Right lobe of liver (tissue), 6 donors: ENCODE data around the gene TRIM58. TPM values are rescaled to one million over a fixed set of nuclear protein-coding genes. Genes with fewer than 3 reads are reported as not detected.
A peak's percentile ranks its signal among the peaks of the same experiment; 100 is the strongest.

Experiments
- ATAC-seq, 4 donors: fragments of 200-7000 bp; cut with Tn5 transposase; one replicate each; pipeline ENCODE4 v1.9.1; 2020; ENCODE audit warnings: mild to moderate bottlenecking in 4 of 4, moderate library complexity in 4 of 4
- DNase-seq, 3 donors: peaks; one replicate each; pipeline ENCODE4 v3.0.0-alpha.2; 2020
- H3K27ac ChIP-seq, 3 donors: fragments of 200-600 bp; one replicate each; pipeline ENCODE4 v1.8.0; 2022
- H3K27me3 ChIP-seq, 2 donors: fragments of 200-600 bp; one replicate each; pipeline ENCODE4 v1.8.0; 2022
- H3K36me3 ChIP-seq, 4 donors: fragments of 200-600 bp; sonication (generic) in 1 of 4; one replicate each; pipeline versions ENCODE4 v1.5.1 to v1.8.0; 2017 to 2022; ENCODE audit warnings: control low read depth in 1 of 4
- H3K4me1 ChIP-seq, 4 donors: fragments of 200-600 bp; sonication (generic) in 1 of 4; one replicate each; pipeline versions ENCODE4 v1.5.1 to v1.8.0; 2017 to 2022; ENCODE audit warnings: control low read depth in 1 of 4
- H3K4me3 ChIP-seq, 3 donors: fragments of 200-600 bp; one replicate each; pipeline ENCODE4 v1.8.0; 2022
- H3K9me3 ChIP-seq, 4 donors: fragments of 200-600 bp; sonication (generic) in 1 of 4; one replicate each; pipeline versions ENCODE4 v1.5.1 to v1.8.0; 2017 to 2022; ENCODE audit warnings: control low read depth in 1 of 4
- CTCF ChIP-seq, 4 donors: fragments of 200-600 bp in 3 of 4; fragments of 450-650 bp in 1 of 4; IDR thresholded peaks; one replicate each; pipeline versions ENCODE4 v1.5.1 to v1.8.0; 2016 to 2022; ENCODE audit warnings: antibody characterized with exemption in 4 of 4, mild to moderate bottlenecking in 2 of 4
- POLR2A ChIP-seq: fragments of 450-650 bp; IDR thresholded peaks from one replicate; pipeline ENCODE4 v1.6.1; 2017; ENCODE audit warnings: antibody characterized with exemption, mild to moderate bottlenecking
- WGBS: methylation state at CpG from one replicate; pipeline ENCODE4 v1.1.6; 2018; ENCODE audit warnings: low coverage, low lambda C conversion rate; ENCODE audit not compliant: insufficient coverage; ENCODE audit errors: missing lambda C conversion rate; 5-methylcytosine and 5-hydroxymethylcytosine counted together
- intact Hi-C, 2 donors: fragments of 100-400 bp; cut with DNase I; formaldehyde crosslinking; loops; one replicate each; pipeline versions ENCODE4 v1.11.2 to v1.14.1; 2022
- total RNA-seq, 6 experiments: library from RNA; depleted of rRNA in 2 of 6; stranded (reverse); fragments of >200 nt in 2 of 6; fragmentation: NEBNext Ultra II Directional in 3 of 6; extraction: Animal tissue kit (Norgen Biotek cat#: 25700) in 3 of 6; gene quantifications; one replicate each; pipeline versions ENCODE4 v1.1.0 to v1.2.4, GENCODE V29; 2016 to 2023
- donor health status: DM: no; HTN: yes; CAD: no.
- donor health status: DM: no; HTN: no; CAD: no.
- donor health status: DM: no; HTN: no; CAD: no.
- donor health status: DM: no; HTN: yes; CAD: no.
- donor health status: DM: no; HTN: yes; CAD: no.

The TRIM58 gene
- total RNA-seq, 6 experiments from 2014 or later, result 0.29 to 5.5 (median 2.1) TPM; not detected in 1

GRCh38 chr1:247905910-247906503, 49.0 kb downstream of the TRIM58 start:
- intact Hi-C loops, result no loop called here
- no peaks in the 10 kb centered on the region for H3K27me3 ChIP-seq
- 34% methylated on average over 8 of the region's 9 CpGs for WGBS
- no peaks in the 10 kb centered on the region for H3K36me3 ChIP-seq
- no peak for DNase-seq
- no peak for TF ChIP-seq CTCF (IDR thresholded peaks at IDR 0.05)
- no peak for TF ChIP-seq POLR2A
- no peaks in the 10 kb centered on the region for H3K4me1 ChIP-seq
- H3K27ac ChIP-seq, result no peak overlapping the region
- H3K9me3 ChIP-seq, result no peaks in the 10 kb centered on the region
- no peak for ATAC-seq
- H3K4me3 ChIP-seq, result no peak overlapping the region

- 33% methylated on average over 7 of the region's 7 CpGs for WGBS
- H3K4me1 ChIP-seq, result no peaks in the 10 kb centered on the region
- H3K27ac ChIP-seq, result no peak overlapping the region
- ATAC-seq (peak; percentile 55 to 72 (median 58)), DNase-seq (no peak)
- TF ChIP-seq POLR2A, result no peak
- TF ChIP-seq CTCF (IDR thresholded peaks at IDR 0.05), result no peak
- no peaks in the 10 kb centered on the region for H3K27me3 ChIP-seq
- no peaks in the 10 kb centered on the region for H3K36me3 ChIP-seq
- peak overlapping the region in 2 of 3 donors; percentile 1 to 14 for H3K4me3 ChIP-seq
- H3K9me3 ChIP-seq, result no peaks in the 10 kb centered on the region
- intact Hi-C loops, result no loop called here
These were observed 49.6 kb downstream of the TRIM58 start for GRCh38 chr1:247906504-247907047.

GRCh38 chr1:247908766-247909165, 51.8 kb downstream of the TRIM58 start:
- ATAC-seq (no peak), DNase-seq (no peak)
- intact Hi-C loops, result no loop called here
- no peak overlapping the region for H3K27ac ChIP-seq
- no peaks in the 10 kb centered on the region for H3K9me3 ChIP-seq
- no peaks in the 10 kb centered on the region for H3K4me1 ChIP-seq
- H3K27me3 ChIP-seq, result no peaks in the 10 kb centered on the region
- no peak overlapping the region for H3K4me3 ChIP-seq
- no peaks in the 10 kb centered on the region for H3K36me3 ChIP-seq
- WGBS, result 46% methylated on average over 5 of the region's 5 CpGs
- TF ChIP-seq CTCF (IDR thresholded peaks at IDR 0.05), result no peak
- TF ChIP-seq POLR2A, result no peak

- Histone ChIP-seq H3K36me3 (no peaks in the 10 kb centered on the region), H3K27ac (no peak overlapping the region), H3K4me1 (no peaks in the 10 kb centered on the region), H3K27me3 (peaks cover 0 to 2% of the 10 kb centered on the region in 2 donors), H3K9me3 (no peaks in the 10 kb centered on the region), H3K4me3 (no peak overlapping the region)
- no peak for TF ChIP-seq CTCF (IDR thresholded peaks at IDR 0.05)
- TF ChIP-seq POLR2A, result no peak
- 79% methylated on average over 2 of the region's 2 CpGs for WGBS
- intact Hi-C loops, result no loop called here
- DNase-seq, result no peak
- ATAC-seq, result no peak
These were observed 56.8 kb downstream of the TRIM58 start for GRCh38 chr1:247913786-247914185.
